Heart left ventricle (tissue), 13 donors: ENCODE measurements around the gene CSNK1E.

ENCODE experiments used
- POLR2A ChIP-seq, 2 donors: fragments of 450-650 bp; IDR thresholded peaks; one replicate each; pipeline ENCODE4 v1.6.1; 2017; ENCODE audit warnings: antibody characterized with exemption in 2 of 2, mild to moderate bottlenecking in 2 of 2, moderate library complexity in 2 of 2
- TF ChIP-seq, protein P1 (sequence below), 12 donors: fragments of 200-600 bp; sonication (generic) in 4 of 12; IDR thresholded peaks; one replicate each; pipeline versions ENCODE4 v1.5.0 to v1.8.0; 2018 to 2022; ENCODE audit warnings: antibody characterized with exemption in 12 of 12, mild to moderate bottlenecking in 5 of 12
- donor health status: ischemic (EF 13 %, LVEDD 7.1; RV severe dilation, severe dysfunction).
- donor health status: DM: no; HTN: yes; CAD: no.
- donor health status: DM: no; HTN: no; CAD: no.
- donor health status: ischemic (EF 25% LVEDD 6.9; RV normal size, moderate dysfunction).
- donor health status: ischemic (EF 25% LVEDD 5.7; RV mildly dilated, moderate dysfunction).
- donor health status: ischemic (EF 35%, LVEDD 5.7; RV mildly dilated, moderate dysfunction).
- donor health status: nonischemic (EF 11% LVEDD 7.7; RV severe dilation, severe dysfunction).
- donor health status: DM: yes; HTN: yes; CAD: no.
- donor health status: PGD.
- donor health status: ischemic (EF 29% LVEDD 5.4; RV normal size, mild dysfunction).
- donor health status: nonischemic (EF 23%, LVEDD 6.1; RV moderate dilation, normal function).

DNA sequence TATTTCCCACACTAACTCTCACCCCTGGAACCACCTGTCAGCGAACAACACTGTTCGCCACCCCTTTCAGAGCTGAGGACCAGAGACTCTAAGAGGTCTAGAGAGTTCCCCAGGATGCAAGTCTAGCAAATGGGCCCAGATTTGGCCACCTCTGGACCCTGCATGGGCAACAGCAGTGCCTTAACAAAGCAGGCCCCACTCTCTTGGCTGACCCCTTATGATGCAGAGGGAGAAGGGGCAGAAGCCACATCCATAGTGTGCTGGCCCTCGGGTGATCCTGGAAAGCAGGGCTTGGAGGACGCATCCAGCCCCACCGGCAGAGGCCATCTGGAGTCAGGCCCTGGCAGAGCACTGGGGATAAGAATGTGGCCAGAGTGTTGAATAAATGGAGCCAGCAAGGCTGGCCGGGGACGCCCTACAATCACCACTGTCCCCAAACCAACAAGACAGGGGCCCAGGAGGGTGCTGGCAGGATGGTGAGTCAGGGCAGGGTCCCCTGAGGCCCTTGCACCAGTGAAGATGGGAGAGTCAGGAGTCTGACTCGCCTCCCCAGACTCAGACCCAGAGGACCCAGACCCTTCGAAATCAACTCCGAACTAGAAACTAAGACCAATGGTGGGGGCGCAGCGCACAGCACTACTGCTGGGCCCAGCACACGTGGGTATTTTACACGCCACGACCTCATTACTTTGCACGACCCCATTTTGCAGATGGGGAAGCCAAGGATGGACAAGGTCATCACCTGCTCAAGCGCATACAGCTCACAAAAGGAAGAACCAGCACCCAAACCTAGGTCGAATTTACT is 6.5 kb downstream of the CSNK1E start:
- TF ChIP-seq, protein P1, sequence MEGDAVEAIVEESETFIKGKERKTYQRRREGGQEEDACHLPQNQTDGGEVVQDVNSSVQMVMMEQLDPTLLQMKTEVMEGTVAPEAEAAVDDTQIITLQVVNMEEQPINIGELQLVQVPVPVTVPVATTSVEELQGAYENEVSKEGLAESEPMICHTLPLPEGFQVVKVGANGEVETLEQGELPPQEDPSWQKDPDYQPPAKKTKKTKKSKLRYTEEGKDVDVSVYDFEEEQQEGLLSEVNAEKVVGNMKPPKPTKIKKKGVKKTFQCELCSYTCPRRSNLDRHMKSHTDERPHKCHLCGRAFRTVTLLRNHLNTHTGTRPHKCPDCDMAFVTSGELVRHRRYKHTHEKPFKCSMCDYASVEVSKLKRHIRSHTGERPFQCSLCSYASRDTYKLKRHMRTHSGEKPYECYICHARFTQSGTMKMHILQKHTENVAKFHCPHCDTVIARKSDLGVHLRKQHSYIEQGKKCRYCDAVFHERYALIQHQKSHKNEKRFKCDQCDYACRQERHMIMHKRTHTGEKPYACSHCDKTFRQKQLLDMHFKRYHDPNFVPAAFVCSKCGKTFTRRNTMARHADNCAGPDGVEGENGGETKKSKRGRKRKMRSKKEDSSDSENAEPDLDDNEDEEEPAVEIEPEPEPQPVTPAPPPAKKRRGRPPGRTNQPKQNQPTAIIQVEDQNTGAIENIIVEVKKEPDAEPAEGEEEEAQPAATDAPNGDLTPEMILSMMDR (IDR thresholded peaks at IDR 0.05), result no peak
- no peak for TF ChIP-seq POLR2A (IDR thresholded peaks at IDR 0.05)
